Activated naive CD8-positive, alpha-beta T cell treated with anti-CD3 and anti-CD28 coated beads, Interleukin-2, amount 10 ng/mL, durations not matched to agents 7 days and 5 days (primary cell): ENCODE data around the gene UGT2B15. TPM values are rescaled to one million over a fixed set of nuclear protein-coding genes. Genes with fewer than 3 reads are reported as not detected.

ENCODE experiments used
- ATAC-seq: fragments of 150-1000 bp; cut with Tn5 transposase; one replicate; pipeline ENCODE4 v1.10.0; 2021; ENCODE audit warnings: low read depth, moderate library complexity
- POLR2A ChIA-PET: fragments of 350-600 bp; sonication (Branson Sonifier 250); formaldehyde crosslinking; loops from one replicate; lab custom pipeline; 2021; ENCODE audit warnings: antibody characterized with exemption; lab: Charles Lee
- DNase-seq: peaks from one replicate; pipeline ENCODE4 v3.0.0; 2021
- H3K27ac Mint-ChIP-seq: one replicate; pipeline ENCODE4 v1.8.0; 2022; ENCODE audit warnings: mild to moderate bottlenecking, mixed read lengths
- H3K27me3 Mint-ChIP-seq: one replicate; pipeline ENCODE4 v1.8.0; 2022; ENCODE audit warnings: mild to moderate bottlenecking, moderate library complexity, mixed read lengths
- H3K36me3 Mint-ChIP-seq: one replicate; pipeline ENCODE4 v1.8.0; 2021; ENCODE audit warnings: mild to moderate bottlenecking, mixed read lengths
- H3K4me1 Mint-ChIP-seq: one replicate; pipeline ENCODE4 v1.8.0; 2021; ENCODE audit warnings: mixed read lengths
- H3K4me3 Mint-ChIP-seq: one replicate; pipeline ENCODE4 v1.8.0; 2022; ENCODE audit warnings: mild to moderate bottlenecking, moderate library complexity, mixed read lengths
- H3K9me3 Mint-ChIP-seq: one replicate; pipeline ENCODE4 v1.8.0; 2021; ENCODE audit warnings: mixed read lengths
- total RNA-seq, 2 experiments: library from RNA; stranded (reverse); gene quantifications; one replicate each; pipeline ENCODE4 v1.2.3, GENCODE V29; 2021

UGT2B15 gene
- total RNA-seq, 2 experiments from 2014 or later, result not detected

DNA sequence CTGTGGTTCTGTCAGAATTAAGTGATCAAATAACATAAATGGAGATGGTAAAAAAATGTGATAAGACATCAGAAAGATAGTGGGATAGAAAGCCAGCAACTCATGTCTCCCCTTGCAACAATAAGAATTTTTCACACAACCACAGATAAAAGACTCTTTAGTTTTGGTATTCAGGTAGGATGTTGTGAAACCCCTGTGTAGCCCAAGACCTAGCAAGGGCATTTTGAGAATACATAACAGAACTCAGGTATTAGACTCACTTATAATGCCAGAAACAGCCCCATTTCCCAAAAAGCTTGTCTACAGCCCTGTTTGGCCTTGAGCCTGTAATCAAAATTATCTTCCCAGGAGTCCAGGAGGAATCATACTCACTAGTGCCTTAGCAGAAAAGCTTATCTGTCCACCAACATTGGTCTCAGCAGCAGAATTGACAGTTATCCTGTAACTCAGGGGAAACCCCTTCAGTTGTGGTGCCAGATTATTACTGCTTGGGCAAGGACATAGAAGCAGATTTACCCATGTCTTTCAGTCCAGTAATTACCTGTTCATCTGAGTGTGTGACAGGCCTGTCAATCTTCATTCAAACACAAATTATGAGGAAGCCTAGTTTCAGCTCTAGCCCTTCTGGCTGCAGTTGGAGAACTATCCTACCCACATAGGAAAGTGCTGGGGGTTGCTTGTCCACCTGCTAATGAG lies 53.3 kb downstream of the UGT2B15 start:
- Mint-ChIP-seq H3K36me3 (no peaks in the 10 kb centered on the region), H3K4me1 (no peaks in the 10 kb centered on the region), H3K9me3 (peaks cover 2% of the 10 kb centered on the region), H3K27me3 (peaks cover 5% of the 10 kb centered on the region), H3K4me3 (no peak overlapping the region), H3K27ac (no peak overlapping the region)
- POLR2A ChIA-PET, result no interaction called here
- DNase-seq (no peak), ATAC-seq (no peak)

GRCh38 chr4:68615699-68616422 lies 54.6 kb downstream of the UGT2B15 start:
- Mint-ChIP-seq H3K4me1 (no peaks in the 10 kb centered on the region), H3K27me3 (no peaks in the 10 kb centered on the region), H3K36me3 (no peaks in the 10 kb centered on the region), H3K9me3 (no peaks in the 10 kb centered on the region), H3K4me3 (no peak overlapping the region), H3K27ac (no peak overlapping the region)
- DNase-seq (no peak), ATAC-seq (no peak)
- POLR2A ChIA-PET, result no interaction called here

DNA sequence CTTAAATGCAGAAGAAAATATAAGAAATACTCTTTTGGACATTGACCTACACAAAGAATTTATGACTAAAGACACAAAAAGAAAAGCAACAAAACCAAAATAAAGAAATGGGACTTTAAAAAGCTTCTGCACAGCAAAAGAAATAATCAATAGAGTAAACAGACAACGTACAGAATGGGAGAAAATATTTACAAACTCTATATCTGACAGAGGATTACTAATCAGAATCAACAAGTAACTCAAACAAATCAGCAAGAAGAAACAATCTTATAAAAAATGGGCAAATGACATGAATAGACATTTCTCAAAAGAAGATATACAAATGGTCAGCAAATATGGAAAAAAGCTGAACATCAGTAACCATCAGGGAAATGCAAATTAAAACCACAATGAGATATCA lies 56.7 kb downstream of the UGT2B15 start:
- DNase-seq (no peak), ATAC-seq (no peak)
- Mint-ChIP-seq H3K36me3 (no peaks in the 10 kb centered on the region), H3K27me3 (peaks cover 2% of the 10 kb centered on the region), H3K4me3 (no peak overlapping the region), H3K27ac (no peak overlapping the region), H3K4me1 (no peaks in the 10 kb centered on the region), H3K9me3 (no peaks in the 10 kb centered on the region)
- POLR2A ChIA-PET, result no interaction called here

DNA sequence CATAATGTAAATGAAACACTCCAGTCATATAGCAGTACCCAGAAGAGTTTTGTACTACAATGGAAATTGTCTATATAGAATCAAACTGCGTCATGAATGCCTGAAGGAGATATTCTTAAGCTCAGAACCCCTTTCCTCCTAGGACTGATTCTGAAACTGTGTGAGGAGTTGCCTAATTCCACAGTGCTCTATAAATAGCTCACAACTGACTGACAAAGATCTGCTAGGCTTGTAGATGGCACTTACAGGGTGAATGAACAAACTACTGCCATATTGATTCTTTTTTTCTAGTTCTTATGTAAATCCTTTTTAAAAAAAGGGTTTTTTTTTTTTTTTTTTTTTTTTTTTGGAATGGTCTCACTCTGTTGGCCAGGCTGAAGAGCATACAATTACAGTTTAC lies 64.2 kb downstream of the UGT2B15 start:
- DNase-seq (no peak), ATAC-seq (no peak)
- no peaks in the 10 kb centered on the region for H3K4me1 Mint-ChIP-seq
- H3K36me3 Mint-ChIP-seq, result no peaks in the 10 kb centered on the region
- H3K27me3 Mint-ChIP-seq, result peaks cover 5% of the 10 kb centered on the region
- H3K27ac Mint-ChIP-seq, result no peak overlapping the region
- POLR2A ChIA-PET, result no interaction called here
- peaks cover 1% of the 10 kb centered on the region for H3K9me3 Mint-ChIP-seq
- no peak overlapping the region for H3K4me3 Mint-ChIP-seq

DNA sequence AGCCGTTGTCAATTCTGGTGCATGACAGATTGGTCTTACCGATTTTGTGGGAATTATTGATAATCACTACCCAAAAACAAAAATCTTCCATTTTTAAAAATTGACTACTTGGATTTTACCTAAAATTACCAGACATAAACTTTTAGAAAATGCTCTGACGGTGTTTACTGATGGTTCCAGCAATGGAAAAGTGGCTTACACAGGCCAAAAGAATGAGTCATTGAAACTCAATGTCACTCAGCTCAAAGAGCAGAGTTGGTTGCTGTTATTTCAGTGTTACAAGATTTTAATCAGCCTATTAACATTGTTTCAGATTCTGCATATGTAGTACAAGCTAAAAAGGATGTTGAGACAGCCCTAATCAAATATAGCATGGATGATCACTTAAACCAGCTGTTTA lies 71.3 kb downstream of the UGT2B15 start:
- Mint-ChIP-seq H3K4me1 (no peaks in the 10 kb centered on the region), H3K36me3 (no peaks in the 10 kb centered on the region), H3K27ac (no peak overlapping the region), H3K27me3 (no peaks in the 10 kb centered on the region), H3K4me3 (no peak overlapping the region), H3K9me3 (peaks cover 4% of the 10 kb centered on the region)
- ATAC-seq, result no peak
- DNase-seq, result no peak
- POLR2A ChIA-PET, result no interaction called here

DNA sequence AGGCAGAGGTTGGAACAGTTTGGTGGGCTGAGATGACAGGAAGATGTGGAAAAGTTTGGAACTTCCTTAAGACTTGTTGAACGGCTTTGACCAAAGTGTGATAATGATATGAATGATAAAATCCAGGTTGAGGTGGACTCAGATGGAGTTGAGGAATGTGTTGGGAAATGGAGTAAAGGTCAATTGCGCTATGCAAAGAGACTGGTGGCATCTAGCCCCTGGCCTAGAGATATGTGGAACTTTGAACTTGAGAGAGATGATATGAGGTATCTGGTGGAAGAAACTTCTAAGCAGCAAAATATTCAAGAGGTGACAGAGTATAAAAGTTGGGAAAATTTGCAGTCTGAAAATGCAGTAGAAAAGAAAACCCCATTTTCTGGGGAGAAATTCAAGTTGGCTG lies 73.0 kb downstream of the UGT2B15 start:
- Mint-ChIP-seq H3K4me1 (no peaks in the 10 kb centered on the region), H3K4me3 (no peak overlapping the region), H3K27me3 (no peaks in the 10 kb centered on the region), H3K27ac (peak overlapping the region; percentile 42), H3K36me3 (no peaks in the 10 kb centered on the region), H3K9me3 (peaks cover 4% of the 10 kb centered on the region)
- POLR2A ChIA-PET, result no interaction called here
- ATAC-seq (no peak), DNase-seq (no peak)

Other genes with a start within 250 kb of the UGT2B15 start
- under 1 TPM in 1 of 2 experiments, not detected in 1; 0.22 TPM for gene TMPRSS11E, start 223.2 kb downstream of the UGT2B15 start, total RNA-seq
- gene UGT2B17, start 94.3 kb downstream of the UGT2B15 start, total RNA-seq, result not detected
- gene UGT2B10, start 145.3 kb upstream of the UGT2B15 start, total RNA-seq, result not detected